ENCODE results near the gene METTL25B. TPM values are rescaled to one million over a fixed set of nuclear protein-coding genes. Genes with fewer than 3 reads are reported as not detected.
A peak's percentile ranks its signal among the peaks of the same experiment; 100 is the strongest.

METTL25B gene
- polyA plus RNA-seq, 1 donor from 2014 or later: 13.1 TPM

GRCh38 chr1:156692441-156692924 is 35.8 kb upstream of the METTL25B start:
- Histone ChIP-seq H3K9me2 (ENCODE audit: insufficient read depth, low read length) (no peaks in the 10 kb centered on the region), H2AFZ (ENCODE audit: low read depth, low read length) (no peak overlapping the region), H3K27me3 (ENCODE audit: insufficient read depth, low read depth, low read length) (no peaks in the 10 kb centered on the region), H3K9me3 (ENCODE audit: low read length) (no peaks in the 10 kb centered on the region), H3K79me2 (replicated peaks; ENCODE audit: insufficient read depth, low read length) (no peaks in the 10 kb centered on the region), H4K20me1 (ENCODE audit: insufficient read depth) (no peaks in the 10 kb centered on the region), H3K4me3 (ENCODE audit: low read length) (peak overlapping the region; percentile 33), H3K4me2 (ENCODE audit: low read length) (no peak overlapping the region), H3F3A (ENCODE audit: insufficient read depth, low read length, poor library complexity, severe bottlenecking) (no peaks in the 10 kb centered on the region), H3K27ac (ENCODE audit: low read length) (no peak overlapping the region), H3K36me3 (ENCODE audit: insufficient read depth, low read length) (no peaks in the 10 kb centered on the region), H3K9ac (ENCODE audit: low read length) (peak overlapping the region; percentile 27)
- TF ChIP-seq RAD21 (conservative IDR thresholded peaks at IDR 0.05): no peak
- no peak for TF ChIP-seq EZH2 (IDR thresholded peaks at IDR 0.05; ENCODE audit: borderline replicate concordance, insufficient read depth, low read length, poor library complexity, severe bottlenecking)
- TF ChIP-seq SMC3 (conservative IDR thresholded peaks at IDR 0.05; ENCODE audit: poor library complexity): no peak
- TF ChIP-seq REST (IDR thresholded peaks at IDR 0.05; ENCODE audit: borderline replicate concordance): no peak
- no peak for TF ChIP-seq CTCF (IDR thresholded peaks at IDR 0.05; ENCODE audit: poor library complexity, severe bottlenecking)
- no peak for TF ChIP-seq TAF1 (IDR thresholded peaks at IDR 0.05; ENCODE audit: low read depth)
- no peak for TF ChIP-seq EP300 (conservative IDR thresholded peaks at IDR 0.05; ENCODE audit: poor library complexity, severe bottlenecking)
- no peak for TF ChIP-seq POLR2AphosphoS5 (IDR thresholded peaks at IDR 0.05)
- TF ChIP-seq MXI1 (conservative IDR thresholded peaks at IDR 0.05; ENCODE audit: poor library complexity, severe bottlenecking): no peak

GRCh38 chr1:156692925-156693847 is 35.1 kb upstream of the METTL25B start:
- H3F3A ChIP-seq (ENCODE audit: insufficient read depth, low read length, poor library complexity, severe bottlenecking): no peaks in the 10 kb centered on the region
- no peaks in the 10 kb centered on the region for H3K36me3 ChIP-seq (ENCODE audit: insufficient read depth, low read length)
- no peaks in the 10 kb centered on the region for H3K79me2 ChIP-seq (replicated peaks; ENCODE audit: insufficient read depth, low read length)
- no peak overlapping the region for H3K4me2 ChIP-seq (ENCODE audit: low read length)
- peak overlapping the region; percentile 27 for H3K9ac ChIP-seq (ENCODE audit: low read length)
- TF ChIP-seq EP300 (conservative IDR thresholded peaks at IDR 0.05; ENCODE audit: poor library complexity, severe bottlenecking) (no peak), REST (IDR thresholded peaks at IDR 0.05; ENCODE audit: borderline replicate concordance) (no peak), EZH2 (IDR thresholded peaks at IDR 0.05; ENCODE audit: borderline replicate concordance, insufficient read depth, low read length, poor library complexity, severe bottlenecking) (no peak), RAD21 (conservative IDR thresholded peaks at IDR 0.05) (no peak), MXI1 (conservative IDR thresholded peaks at IDR 0.05; ENCODE audit: poor library complexity, severe bottlenecking) (no peak), CTCF (IDR thresholded peaks at IDR 0.05; ENCODE audit: poor library complexity, severe bottlenecking) (no peak), TAF1 (IDR thresholded peaks at IDR 0.05; ENCODE audit: low read depth) (no peak), POLR2AphosphoS5 (IDR thresholded peaks at IDR 0.05) (no peak), SMC3 (conservative IDR thresholded peaks at IDR 0.05; ENCODE audit: poor library complexity) (no peak)
- H3K27ac ChIP-seq (ENCODE audit: low read length): no peak overlapping the region
- no peaks in the 10 kb centered on the region for H3K9me3 ChIP-seq (ENCODE audit: low read length)
- H3K9me2 ChIP-seq (ENCODE audit: insufficient read depth, low read length): no peaks in the 10 kb centered on the region
- no peaks in the 10 kb centered on the region for H4K20me1 ChIP-seq (ENCODE audit: insufficient read depth)
- H3K4me3 ChIP-seq (ENCODE audit: low read length): peak overlapping the region; percentile 33
- H2AFZ ChIP-seq (ENCODE audit: low read depth, low read length): no peak overlapping the region
- H3K27me3 ChIP-seq (ENCODE audit: insufficient read depth, low read depth, low read length): no peaks in the 10 kb centered on the region
